H1 (cell line): ENCODE data around the gene GMCL1. TPM values are rescaled to one million over a fixed set of nuclear protein-coding genes. Genes with fewer than 3 reads are reported as not detected.

Source experiments
- CTCF ChIA-PET: fragments of 300-600 bp; sonication (Branson Sonifier 250); formaldehyde crosslinking; loops from one replicate; lab custom pipeline; 2021; ENCODE audit not compliant: partially characterized antibody; lab: Charles Lee
- POLR2A ChIA-PET: fragments of 300-600 bp; sonication (Branson Sonifier 250); formaldehyde crosslinking; loops from one replicate; lab custom pipeline; 2021; ENCODE audit warnings: inconsistent platforms; ENCODE audit not compliant: partially characterized antibody; lab: Charles Lee
- DNase-seq, 2 experiments: peaks; one replicate each; pipeline versions ENCODE4 v3.0.0 to v3.0.0-alpha.2; 2010 to 2022; ENCODE audit warnings: low spot score in 2 of 2, low read depth in 1 of 2, mixed read lengths in 1 of 2
- FAIRE-seq: peaks from 2 replicates; lab custom pipeline; 2011; peaks lifted over from hg19 to GRCh38; lab: Jason Lieb, UNC
- H2AFZ ChIP-seq: 2 replicates; pipeline ENCODE4 v1.8.1; 2012; ENCODE audit warnings: low read length, inconsistent platforms
- H2AK5ac ChIP-seq: 2 replicates; pipeline ENCODE4 v1.6.1; 2013; ENCODE audit warnings: low read depth, low read length
- H2BK120ac ChIP-seq: replicated peaks from 2 replicates; pipeline ENCODE3; 2013; ENCODE audit warnings: low read depth, low read length, inconsistent platforms
- H2BK12ac ChIP-seq: 2 replicates; pipeline ENCODE4 v1.6.1; 2013; ENCODE audit warnings: low read depth, low read length
- H2BK15ac ChIP-seq: 2 replicates; pipeline ENCODE4 v1.6.1; 2013; ENCODE audit warnings: low read length
- H2BK20ac ChIP-seq: 2 replicates; pipeline ENCODE4 v1.6.1; 2013; ENCODE audit warnings: low read length
- H2BK5ac ChIP-seq: 2 replicates; pipeline ENCODE4 v1.6.1; 2013; ENCODE audit warnings: low read depth, low read length
- H3K14ac ChIP-seq: 2 replicates; pipeline ENCODE4 v1.6.1; 2013; ENCODE audit warnings: inconsistent platforms; ENCODE audit not compliant: insufficient read length
- H3K18ac ChIP-seq: 2 replicates; pipeline ENCODE4 v1.6.1; 2013; ENCODE audit warnings: low read length; ENCODE audit errors: extremely low read depth
- H3K23ac ChIP-seq: 2 replicates; pipeline ENCODE4 v1.6.1; 2013; ENCODE audit warnings: inconsistent platforms; ENCODE audit not compliant: insufficient read length
- H3K23me2 ChIP-seq: 2 replicates; pipeline ENCODE4 v1.6.1; 2013; ENCODE audit warnings: low read depth, low read length
- H3K27ac ChIP-seq: 2 replicates; pipeline ENCODE4 v1.6.1; 2011; ENCODE audit warnings: low read depth, low read length, inconsistent platforms
- H3K27me3 ChIP-seq, 4 experiments: replicated peaks in 1 of 4; 1 replicate in 1 of 4; 2 replicates in 3 of 4; pipeline versions ENCODE4 v1.6.1 to v1.8.1; 2011 to 2013; ENCODE audit warnings: low read length in 3 of 4, mild to moderate bottlenecking in 3 of 4, inconsistent platforms in 2 of 4, mixed read lengths in 2 of 4, moderate library complexity in 1 of 4; ENCODE audit not compliant: control insufficient read depth in 3 of 4, insufficient read depth in 3 of 4; ENCODE audit errors: extremely low read depth in 1 of 4
- H3K36me3 ChIP-seq, 4 experiments: 2 replicates each; pipeline versions ENCODE4 v1.6.1 to v1.8.1; 2011 to 2013; ENCODE audit warnings: mild to moderate bottlenecking in 4 of 4, low read length in 3 of 4, moderate library complexity in 2 of 4, control low read depth in 1 of 4, inconsistent platforms in 1 of 4; ENCODE audit not compliant: insufficient read depth in 4 of 4, control insufficient read depth in 2 of 4
- H3K4ac ChIP-seq: replicated peaks from 2 replicates; pipeline ENCODE3; 2013; ENCODE audit warnings: low read length, low read depth, mixed read lengths, inconsistent platforms; ENCODE audit not compliant: insufficient read length
- H3K4me1 ChIP-seq, 4 experiments: replicated peaks in 1 of 4; 1 replicate in 1 of 4; 2 replicates in 3 of 4; pipeline versions ENCODE4 v1.6.1 to v1.8.1; 2011 to 2013; ENCODE audit warnings: low read length in 3 of 4, inconsistent platforms in 2 of 4, mixed read lengths in 1 of 4; ENCODE audit not compliant: insufficient read depth in 4 of 4, control insufficient read depth in 3 of 4
- H3K4me2 ChIP-seq, 2 experiments: 2 replicates each; pipeline versions ENCODE4 v1.6.1 to v1.8.1; 2011 to 2013; ENCODE audit warnings: low read depth in 2 of 2, low read length in 2 of 2, control low read depth in 1 of 2, inconsistent platforms in 1 of 2, mild to moderate bottlenecking in 1 of 2; ENCODE audit not compliant: insufficient read depth in 1 of 2
- H3K4me3 ChIP-seq, 4 experiments: fragments of 200-600, 300-600 bp in 1 of 4; sonication (generic), shearing (Covaris generic), sonication (Bioruptor Twin) in 1 of 4; 2 replicates each; pipeline versions ENCODE4 v1.5.1 to v1.8.1; 2011 to 2016; ENCODE audit warnings: low read length in 4 of 4, low read depth in 3 of 4, control low read depth in 2 of 4, inconsistent platforms in 2 of 4, mild to moderate bottlenecking in 2 of 4, mixed read lengths in 1 of 4, moderate library complexity in 1 of 4; ENCODE audit not compliant: insufficient read depth in 2 of 4; ENCODE audit errors: extremely low read depth in 1 of 4
- H3K56ac ChIP-seq: replicated peaks from 2 replicates; pipeline ENCODE3; 2013; ENCODE audit warnings: low read depth, mild to moderate bottlenecking, mixed read lengths, low read length, inconsistent platforms; ENCODE audit not compliant: insufficient read length
- H3K79me1 ChIP-seq: 2 replicates; pipeline ENCODE4 v1.6.1; 2013; ENCODE audit warnings: low read depth, low read length, control low read depth
- H3K79me2 ChIP-seq, 2 experiments: 2 replicates each; pipeline versions ENCODE4 v1.6.1 to v1.8.1; 2012 to 2013; ENCODE audit warnings: low read length in 2 of 2, mild to moderate bottlenecking in 2 of 2, inconsistent platforms in 1 of 2; ENCODE audit not compliant: insufficient read depth in 2 of 2, control insufficient read depth in 1 of 2
- H3K9ac ChIP-seq, 4 experiments: replicated peaks in 1 of 4; 1 replicate in 1 of 4; 2 replicates in 3 of 4; pipeline versions ENCODE4 v1.6.1 to v1.8.1; 2011 to 2013; ENCODE audit warnings: low read depth in 3 of 4, low read length in 3 of 4, control low read depth in 2 of 4, mild to moderate bottlenecking in 2 of 4, moderate library complexity in 2 of 4, inconsistent platforms in 1 of 4; ENCODE audit errors: extremely low read depth in 1 of 4
- H3K9me3 ChIP-seq, 2 experiments: 2 replicates each; pipeline versions ENCODE4 v1.6.1 to v1.8.1; 2012 to 2013; ENCODE audit warnings: mild to moderate bottlenecking in 2 of 2, moderate library complexity in 2 of 2, control low read depth in 1 of 2, inconsistent platforms in 1 of 2, low read depth in 1 of 2, low read length in 1 of 2, mixed read lengths in 1 of 2; ENCODE audit not compliant: insufficient read depth in 2 of 2
- H4K20me1 ChIP-seq, 2 experiments: replicated peaks in 1 of 2; 2 replicates each; pipeline versions ENCODE3 to v1.8.1; 2011 to 2013; ENCODE audit warnings: inconsistent platforms in 2 of 2, low read length in 2 of 2, mild to moderate bottlenecking in 1 of 2; ENCODE audit not compliant: insufficient read depth in 2 of 2, control insufficient read depth in 1 of 2
- H4K5ac ChIP-seq: 2 replicates; pipeline ENCODE4 v1.6.1; 2013; ENCODE audit warnings: low read length, low read depth, mixed read lengths, inconsistent platforms; ENCODE audit not compliant: insufficient read length
- H4K8ac ChIP-seq: 2 replicates; pipeline ENCODE4 v1.8.0; 2013; ENCODE audit warnings: mild to moderate bottlenecking, moderate library complexity, low read length, inconsistent platforms; ENCODE audit not compliant: insufficient read depth; ENCODE audit errors: extremely low read depth
- H4K91ac ChIP-seq: replicated peaks from 2 replicates; pipeline ENCODE3; 2013; ENCODE audit warnings: low read length, mixed read lengths, inconsistent platforms; ENCODE audit not compliant: insufficient read length
- BACH1 ChIP-seq: IDR thresholded peaks from 2 replicates; pipeline ENCODE4 v1.6.1; 2012; ENCODE audit warnings: low read length, improper control_type of control experiment
- CHD1 ChIP-seq: IDR thresholded peaks from 2 replicates; pipeline ENCODE4 v1.6.1; 2012; ENCODE audit warnings: low read depth, low read length, improper control_type of control experiment
- EZH2 ChIP-seq: fragments of 200-600 bp; sonication (generic); IDR thresholded peaks from 2 replicates; pipeline ENCODE4 v1.7.1; 2012; ENCODE audit warnings: low read depth, mild to moderate bottlenecking, moderate library complexity, low read length, inconsistent platforms; ENCODE audit not compliant: severe bottlenecking
- HDAC6 ChIP-seq: IDR thresholded peaks from one replicate; pipeline ENCODE4 v1.7.1; 2012; ENCODE audit warnings: low read depth, mild to moderate bottlenecking, inconsistent platforms, low read length, moderate library complexity
- PHF8 ChIP-seq: fragments of 200-600 bp; sonication (generic); conservative IDR thresholded peaks from 2 replicates; pipeline ENCODE4 v1.7.1; 2012; ENCODE audit warnings: low read depth, mild to moderate bottlenecking, inconsistent platforms, low read length, moderate library complexity
- SP1 ChIP-seq: IDR thresholded peaks from 2 replicates; pipeline ENCODE4 v1.6.1; 2011; ENCODE audit warnings: low read depth, low read length
- SP4 ChIP-seq: IDR thresholded peaks from 2 replicates; pipeline ENCODE4 v1.6.1; 2012; ENCODE audit warnings: low read length, inconsistent platforms
- SUZ12 ChIP-seq: fragments of 200-600 bp; sonication (generic); IDR thresholded peaks from 2 replicates; pipeline ENCODE4 v1.6.1; 2012; ENCODE audit warnings: mild to moderate bottlenecking, inconsistent platforms, low read length, moderate library complexity, mixed read lengths
- TAF7 ChIP-seq: optimal IDR thresholded peaks from 2 replicates; pipeline ENCODE3; 2011; ENCODE audit warnings: low read depth, mild to moderate bottlenecking, inconsistent platforms, low read length, moderate library complexity, borderline replicate concordance
- TBP ChIP-seq: IDR thresholded peaks from 2 replicates; pipeline ENCODE4 v1.6.1; 2011; ENCODE audit warnings: low read depth, low read length, improper control_type of control experiment
- WGBS, 2 experiments: shearing (Covaris generic) in 1 of 2; methylation state at CpG; one replicate each; pipeline versions ENCODE4 v1.1.6 to v1.1.7; 2013 to 2015; ENCODE audit warnings: low lambda C conversion rate in 2 of 2, mixed read lengths in 2 of 2, inconsistent platforms in 1 of 2, low coverage in 1 of 2, missing lambda C conversion rate in 1 of 2; ENCODE audit not compliant: insufficient replicate concordance in 2 of 2, insufficient coverage in 1 of 2, insufficient read length in 1 of 2; ENCODE audit errors: extremely low coverage in 1 of 2, missing lambda C conversion rate in 1 of 2; 5-methylcytosine and 5-hydroxymethylcytosine counted together
- polyA plus RNA-seq, 7 experiments: library from polyadenylated mRNA; depleted of rRNA in 3 of 7; stranded (reverse) in 5 of 7; unstranded in 2 of 7; fragments of >200 nt in 5 of 7; fragments of 200-250 nt in 2 of 7; gene quantifications; 1 replicate in 5 of 7; 2 replicates in 1 of 7; 4 replicates in 1 of 7; pipeline versions ENCODE4 v1.2.1 to v1.2.3, GENCODE V29; 2011 to 2013; ENCODE audit warnings: missing spikeins in 2 of 7, mixed read lengths in 2 of 7
- total RNA-seq: library from RNA; stranded (reverse); fragmentation: NEBNext Ultra II Directional; extraction: Animal tissue kit (Norgen Biotek cat#: 25700); gene quantifications from 2 replicates; pipeline ENCODE4 v1.2.1, GENCODE V29; 2021
- TF ChIP-seq, protein P1 (sequence below): IDR thresholded peaks from 2 replicates; pipeline ENCODE4 v1.6.1; 2012; ENCODE audit warnings: inconsistent platforms

GMCL1 gene
- total and polyA plus RNA-seq, 2 of the 8 experiments (the other 6 are each of a cell fraction or from before 2014, with no cell fraction given) = 6.5 to 21.9 TPM

DNA sequence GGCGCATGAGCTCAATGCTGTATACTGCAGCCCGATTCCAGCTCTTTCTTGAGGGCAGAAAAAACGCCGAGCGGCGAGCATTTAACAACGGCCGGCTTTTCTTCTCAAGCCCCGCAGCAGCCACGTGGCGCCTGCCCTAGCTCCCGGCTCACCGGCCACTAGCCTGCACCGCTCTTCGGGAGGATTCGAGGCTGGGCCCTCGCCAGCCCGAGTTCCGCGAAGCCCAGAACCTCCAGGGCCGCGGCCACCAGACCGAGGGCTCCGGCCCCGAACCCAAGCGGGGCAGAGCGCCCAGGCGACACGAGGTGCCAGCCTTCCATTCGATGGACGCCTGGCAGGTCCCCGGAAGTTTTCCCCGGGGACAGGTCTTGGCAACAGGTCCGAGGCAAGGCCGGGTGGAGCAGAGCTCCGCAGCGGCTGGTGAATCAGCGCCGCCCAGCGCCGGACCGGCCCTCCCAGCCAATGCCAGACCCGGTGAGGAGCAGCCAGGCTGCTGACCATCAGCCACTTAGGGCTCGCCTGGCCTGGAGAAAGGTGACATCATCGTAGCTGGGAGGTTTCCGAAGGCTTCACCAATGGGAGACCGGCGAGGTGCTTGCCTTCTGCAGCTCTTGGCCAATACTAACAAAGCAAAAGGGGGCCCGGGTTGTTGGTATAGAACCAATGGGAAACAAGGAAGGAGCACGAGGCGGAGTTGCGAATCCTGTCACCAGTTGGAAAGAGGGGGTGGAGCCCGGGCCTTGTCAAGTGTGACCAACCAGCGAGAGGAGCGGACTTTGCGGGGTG is 84.9 kb downstream of the GMCL1 start:
- Histone ChIP-seq H3K27me3 (no peaks in the 10 kb centered on the region), H4K8ac (peak overlapping the region; percentile 99), H3K9me3 (no peaks in the 10 kb centered on the region), H2AK5ac (no peak overlapping the region), H4K5ac (peak overlapping the region; percentile 76), H2BK15ac (no peak overlapping the region), H3K14ac (no peak overlapping the region), H4K20me1 (peaks cover 0 to 2% of the 10 kb centered on the region in 2 experiments), H3K23ac (no peak overlapping the region), H3K9ac (peak overlapping the region; percentile 65 to 96 (median 90)), H3K79me2 (no peaks in the 10 kb centered on the region), H3K18ac (no peak overlapping the region), H3K4me1 (no peaks in the 10 kb centered on the region), H2BK20ac (no peak overlapping the region), H2BK120ac (no peak overlapping the region), H2AFZ (no peak overlapping the region), H2BK5ac (0 out of 2 replicates have a peak overlapping the region, but pooled peaks have one; percentile 41), H2BK12ac (no peak overlapping the region), H3K4ac (no peak overlapping the region), H3K27ac (peak overlapping the region; percentile 93), H3K4me3 (peak overlapping the region; percentile 53 to 76 (median 70)), H3K36me3 (no peaks in the 10 kb centered on the region; a peak in 2 of 8 replicates), H3K23me2 (peaks cover 4% of the 10 kb centered on the region; the same call in 1 of the 2 replicates), H3K79me1 (no peaks in the 10 kb centered on the region), H3K4me2 (peak overlapping the region; percentile 7 to 77), H3K56ac (peak overlapping the region; percentile 89), H4K91ac (peak overlapping the region; percentile 10)
- DNase-seq = peak; percentile 91 to 100
- ChIA-PET CTCF (interaction anchor here (0.7 to 4.5 kb wide), 25 partner anchors 19 to 277 kb away, joined by 3 to 42 read pairs (median 5); partner anchors contain the start of genes C2orf42 and SNRNP27), POLR2A (interaction anchor here (0.5 to 11.6 kb wide), 64 partner anchors 9 to 477 kb away, joined by 3 to 180 read pairs (median 4); partner anchors contain the start of genes C2orf42, GMCL1, NFU1 and PCBP1)
- FAIRE-seq = peak; percentile 85
- WGBS, 2 experiments = 2% methylated on average over 56 of the region's 56 CpGs; no CpG with 5 or more reads in 1 of the 2 experiments
- peak; percentile 94 for TF ChIP-seq SP1
- peak; percentile 97 for TF ChIP-seq TAF7
- TF ChIP-seq PHF8 = peak; percentile 78
- TF ChIP-seq SP4 = no peak
- TF ChIP-seq, protein P1, sequence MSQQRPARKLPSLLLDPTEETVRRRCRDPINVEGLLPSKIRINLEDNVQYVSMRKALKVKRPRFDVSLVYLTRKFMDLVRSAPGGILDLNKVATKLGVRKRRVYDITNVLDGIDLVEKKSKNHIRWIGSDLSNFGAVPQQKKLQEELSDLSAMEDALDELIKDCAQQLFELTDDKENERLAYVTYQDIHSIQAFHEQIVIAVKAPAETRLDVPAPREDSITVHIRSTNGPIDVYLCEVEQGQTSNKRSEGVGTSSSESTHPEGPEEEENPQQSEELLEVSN = peak; percentile 79
- TF ChIP-seq TBP = peak; percentile 93
- no peak for TF ChIP-seq BACH1
- no peak for TF ChIP-seq CHD1
- no peak for TF ChIP-seq EZH2
- TF ChIP-seq SUZ12 = no peak
- TF ChIP-seq HDAC6 = no peak
